Upper lobe of left lung (tissue), 4 donors: ENCODE data around the gene ANXA2.
"Not testable (repeated sequence)": the region's sequence is repeated elsewhere in the genome, so short reads cannot be mapped to it uniquely, and the experiment has no call there.

Source experiments
- CTCF ChIP-seq, 6 experiments: fragments of 450-650 bp in 4 of 6; fragments of 200-600 bp in 2 of 6; sonication (generic) in 2 of 6; IDR thresholded peaks; one replicate each; pipeline ENCODE4 v1.5.1; 2016 to 2019; ENCODE audit warnings: antibody characterized with exemption in 6 of 6
- POLR2A ChIP-seq, 4 donors: fragments of 450-650 bp; IDR thresholded peaks; one replicate each; pipeline ENCODE4 v1.5.1; 2016 to 2017; ENCODE audit warnings: antibody characterized with exemption in 4 of 4, mild to moderate bottlenecking in 2 of 4

- not testable (repeated sequence) for TF ChIP-seq POLR2A, CTCF (IDR thresholded peaks at IDR 0.05)
Observed at GRCh38 chr15:60335296-60335695, 62.5 kb downstream of the ANXA2 start.
